Natural killer cell (primary cell): Measurements from ENCODE around the gene CFAP92. TPM values are rescaled to one million over a fixed set of nuclear protein-coding genes. Genes with fewer than 3 reads are reported as not detected.

ENCODE experiments used
- ATAC-seq, 3 donors: fragments of 150-1000 bp in 2 of 3; fragments of 200-7000 bp in 1 of 3; cut with Tn5 transposase; 1 replicate in 1 of 3; 2 replicates in 2 of 3; pipeline ENCODE4 v1.10.0; 2021; ENCODE audit warnings: mild to moderate bottlenecking in 2 of 3, moderate library complexity in 2 of 3
- DNase-seq, 2 donors: peaks; one replicate each; pipeline versions ENCODE4 v3.0.0 to v3.0.0-alpha.2; 2013 to 2021; ENCODE audit warnings: mixed read lengths in 1 of 2
- H3K27ac ChIP-seq: one replicate; pipeline ENCODE4 v1.5.1; 2013; ENCODE audit warnings: mild to moderate bottlenecking, low read length
- H3K27me3 ChIP-seq: one replicate; pipeline ENCODE4 v1.6.1; 2013; ENCODE audit warnings: low read length; ENCODE audit not compliant: control insufficient read depth, insufficient read depth
- H3K36me3 ChIP-seq: one replicate; pipeline ENCODE4 v1.6.1; 2013; ENCODE audit warnings: low read length; ENCODE audit not compliant: control insufficient read depth, insufficient read depth
- H3K4me1 ChIP-seq: one replicate; pipeline ENCODE4 v1.6.1; 2013; ENCODE audit warnings: low read length; ENCODE audit not compliant: control insufficient read depth, insufficient read depth
- H3K4me3 ChIP-seq: one replicate; pipeline ENCODE4 v1.5.1; 2013; ENCODE audit warnings: low read length
- H3K9me3 ChIP-seq: one replicate; pipeline ENCODE4 v1.6.1; 2013; ENCODE audit warnings: low read length; ENCODE audit not compliant: control insufficient read depth, insufficient read depth
- H3K27ac Mint-ChIP-seq, 2 donors: one replicate each; pipeline ENCODE4 v1.8.0; 2022; ENCODE audit warnings: mild to moderate bottlenecking in 2 of 2, mixed read lengths in 2 of 2, moderate library complexity in 1 of 2
- H3K27me3 Mint-ChIP-seq, 2 donors: one replicate each; pipeline ENCODE4 v1.8.0; 2022; ENCODE audit warnings: low read depth in 2 of 2, mixed read lengths in 2 of 2
- H3K36me3 Mint-ChIP-seq: one replicate; pipeline ENCODE4 v1.8.0; 2022; ENCODE audit warnings: mixed read lengths
- H3K4me1 Mint-ChIP-seq, 2 donors: one replicate each; pipeline ENCODE4 v1.8.0; 2022; ENCODE audit warnings: mixed read lengths in 2 of 2
- H3K4me3 Mint-ChIP-seq: one replicate; pipeline ENCODE4 v1.8.0; 2022; ENCODE audit warnings: mild to moderate bottlenecking, moderate library complexity, mixed read lengths
- H3K9me3 Mint-ChIP-seq, 2 donors: one replicate each; pipeline ENCODE4 v1.8.0; 2022; ENCODE audit warnings: mixed read lengths in 2 of 2
- WGBS: methylation state at CpG from one replicate; pipeline ENCODE4 v1.1.7; 2013; ENCODE audit warnings: missing lambda C conversion rate; ENCODE audit not compliant: insufficient coverage; 5-methylcytosine and 5-hydroxymethylcytosine counted together
- intact Hi-C: fragments of 100-400 bp; cut with micrococcal nuclease; formaldehyde crosslinking; loops from one replicate; pipeline ENCODE4 v1.14.2; 2022
- total RNA-seq, 4 donors: library from RNA; stranded (reverse); fragments of 120-200 nt in 1 of 4; gene quantifications; one replicate each; pipeline versions ENCODE4 v1.2.3 to v1.2.4, GENCODE V29; 2013 to 2022
- TF ChIP-seq, protein P1 (sequence below): fragments of 200-600 bp; IDR thresholded peaks from one replicate; pipeline ENCODE4 v1.8.0; 2022; ENCODE audit warnings: antibody characterized with exemption

The CFAP92 gene
- total RNA-seq, 3 donors from 2014 or later (not counting 1 experiment from before 2014, with no cell fraction given): 0.26 to 0.43 (median 0.41) TPM

DNA sequence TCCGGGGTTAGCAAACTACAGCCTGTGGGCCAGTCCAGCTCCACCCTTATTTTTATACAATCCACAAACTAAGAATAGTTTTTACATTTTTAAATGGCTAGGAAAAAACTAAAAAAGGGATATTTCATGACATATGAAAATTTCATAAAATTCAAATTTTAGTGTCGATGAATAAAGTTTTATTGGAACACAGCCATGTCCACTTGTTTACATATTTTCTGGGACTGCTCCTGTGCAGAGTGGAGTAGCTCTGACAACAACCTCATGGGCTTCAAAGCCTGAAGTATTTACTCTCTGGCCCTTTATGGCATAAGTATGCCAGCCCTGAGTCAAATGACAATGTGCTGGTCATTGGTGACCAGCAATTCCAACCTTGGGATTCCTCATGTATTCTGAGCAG is 24.4 kb upstream of the CFAP92 start:
- peaks cover 56 to 60% of the 10 kb centered on the region in 2 donors for H3K4me1 Mint-ChIP-seq

DNA sequence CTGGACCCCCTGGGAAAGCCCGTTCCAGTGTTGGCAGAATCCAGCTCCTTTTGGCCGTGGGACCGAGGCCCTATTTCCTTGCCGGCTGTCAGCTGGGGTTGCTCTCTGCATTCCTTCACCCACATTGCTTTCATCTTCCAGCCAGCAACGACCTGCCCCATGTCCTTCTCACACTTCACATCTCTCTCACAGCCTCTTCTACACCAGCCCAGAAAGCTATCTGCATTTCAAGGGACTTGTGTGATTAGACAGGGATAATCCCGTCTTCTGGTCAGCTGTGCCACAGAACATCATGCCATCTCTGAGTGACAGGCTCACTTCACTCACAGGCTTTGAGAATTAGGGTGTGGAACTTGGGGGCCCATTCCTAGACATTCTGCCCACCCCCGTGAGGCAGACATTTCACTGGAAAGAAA is 23.6 kb upstream of the CFAP92 start:
- H3K27ac ChIP-seq: peak overlapping the region; percentile 86
- no peaks in the 10 kb centered on the region for H3K9me3 ChIP-seq
- TF ChIP-seq, protein P1, sequence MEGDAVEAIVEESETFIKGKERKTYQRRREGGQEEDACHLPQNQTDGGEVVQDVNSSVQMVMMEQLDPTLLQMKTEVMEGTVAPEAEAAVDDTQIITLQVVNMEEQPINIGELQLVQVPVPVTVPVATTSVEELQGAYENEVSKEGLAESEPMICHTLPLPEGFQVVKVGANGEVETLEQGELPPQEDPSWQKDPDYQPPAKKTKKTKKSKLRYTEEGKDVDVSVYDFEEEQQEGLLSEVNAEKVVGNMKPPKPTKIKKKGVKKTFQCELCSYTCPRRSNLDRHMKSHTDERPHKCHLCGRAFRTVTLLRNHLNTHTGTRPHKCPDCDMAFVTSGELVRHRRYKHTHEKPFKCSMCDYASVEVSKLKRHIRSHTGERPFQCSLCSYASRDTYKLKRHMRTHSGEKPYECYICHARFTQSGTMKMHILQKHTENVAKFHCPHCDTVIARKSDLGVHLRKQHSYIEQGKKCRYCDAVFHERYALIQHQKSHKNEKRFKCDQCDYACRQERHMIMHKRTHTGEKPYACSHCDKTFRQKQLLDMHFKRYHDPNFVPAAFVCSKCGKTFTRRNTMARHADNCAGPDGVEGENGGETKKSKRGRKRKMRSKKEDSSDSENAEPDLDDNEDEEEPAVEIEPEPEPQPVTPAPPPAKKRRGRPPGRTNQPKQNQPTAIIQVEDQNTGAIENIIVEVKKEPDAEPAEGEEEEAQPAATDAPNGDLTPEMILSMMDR: no peak
- H3K4me1 ChIP-seq: peaks cover 46% of the 10 kb centered on the region
- peak in 1 of 3 donors; percentile 1 for ATAC-seq
- no peaks in the 10 kb centered on the region for H3K27me3 Mint-ChIP-seq
- no peak overlapping the region for H3K4me3 ChIP-seq
- no peak for DNase-seq
- no peaks in the 10 kb centered on the region for H3K36me3 Mint-ChIP-seq
- H3K4me1 Mint-ChIP-seq: peaks cover 51 to 57% of the 10 kb centered on the region in 2 donors
- 82% methylated on average over 7 of the region's 7 CpGs for WGBS
- H3K4me3 Mint-ChIP-seq: peak overlapping the region; percentile 36
- intact Hi-C loops: no loop called here
- no peaks in the 10 kb centered on the region for H3K9me3 Mint-ChIP-seq
- H3K27me3 ChIP-seq: no peaks in the 10 kb centered on the region
- H3K27ac Mint-ChIP-seq: peak overlapping the region; percentile 92 to 93
- H3K36me3 ChIP-seq: no peaks in the 10 kb centered on the region

More for the DNA sequence above, 24.4 kb upstream of the CFAP92 start:
- DNase-seq: no peak
- 96% methylated on average over 2 of the region's 2 CpGs for WGBS
- TF ChIP-seq, protein P1: no peak
- Mint-ChIP-seq H3K9me3 (no peaks in the 10 kb centered on the region), H3K27me3 (no peaks in the 10 kb centered on the region), H3K27ac (peak overlapping the region; percentile 92 to 93), H3K4me3 (no peak overlapping the region), H3K36me3 (no peaks in the 10 kb centered on the region)
- no peaks in the 10 kb centered on the region for H3K36me3 ChIP-seq
- ATAC-seq: no peak
- H3K4me1 ChIP-seq: peaks cover 53% of the 10 kb centered on the region
- no peaks in the 10 kb centered on the region for H3K27me3 ChIP-seq
- intact Hi-C loops: no loop called here
- peak overlapping the region; percentile 86 for H3K27ac ChIP-seq
- H3K9me3 ChIP-seq: no peaks in the 10 kb centered on the region
- H3K4me3 ChIP-seq: no peak overlapping the region

- Histone ChIP-seq H3K36me3 (no peaks in the 10 kb centered on the region), H3K27ac (peak overlapping the region; percentile 86), H3K4me1 (peaks cover 40% of the 10 kb centered on the region), H3K27me3 (no peaks in the 10 kb centered on the region), H3K4me3 (no peak overlapping the region), H3K9me3 (no peaks in the 10 kb centered on the region)
- H3K36me3 Mint-ChIP-seq: no peaks in the 10 kb centered on the region
- ATAC-seq: peak; percentile 28 to 66 (median 63)
- 82% methylated on average over 13 of the region's 14 CpGs for WGBS
- H3K9me3 Mint-ChIP-seq: no peaks in the 10 kb centered on the region
- H3K27me3 Mint-ChIP-seq: no peaks in the 10 kb centered on the region
- peaks cover 46 to 51% of the 10 kb centered on the region in 2 donors for H3K4me1 Mint-ChIP-seq
- peak in 1 of 2 donors; percentile 64 for DNase-seq
- peak overlapping the region; percentile 92 to 93 for H3K27ac Mint-ChIP-seq
- TF ChIP-seq, protein P1: no peak
- peak overlapping the region; percentile 88 for H3K4me3 Mint-ChIP-seq
- intact Hi-C loops: no loop called here
Measured at GRCh38 chr3:129016720-129017483, 23.0 kb upstream of the CFAP92 start.
